ENCODE results near the gene TMIE. TPM values are rescaled to one million over a fixed set of nuclear protein-coding genes. Genes with fewer than 3 reads are reported as not detected.
"Not testable (repeated sequence)": the region's sequence is repeated elsewhere in the genome, so short reads cannot be mapped to it uniquely, and the experiment has no call there.

TMIE gene
- total RNA-seq, 1 donor from 2014 or later, result 0.30 TPM

GRCh38 chr3:46725621-46726314, 24.6 kb downstream of the TMIE start:
- no peak for DNase-seq

GRCh38 chr3:46729038-46729437, 27.8 kb downstream of the TMIE start:
- no peak for DNase-seq

- DNase-seq, result no peak
These were observed 29.6 kb downstream of the TMIE start for GRCh38 chr3:46730819-46731218.

GRCh38 chr3:46731795-46732194, 30.6 kb downstream of the TMIE start:
- no peak for DNase-seq

- DNase-seq, result no peak
These were observed 32.0 kb downstream of the TMIE start for GRCh38 chr3:46733026-46733800.

- DNase-seq, result no peak
These were observed 33.6 kb downstream of the TMIE start for GRCh38 chr3:46734773-46735172.

- no peak for DNase-seq
These were observed 35.0 kb downstream of the TMIE start for GRCh38 chr3:46736006-46736872.

- DNase-seq, result no peak
These were observed 36.1 kb downstream of the TMIE start for GRCh38 chr3:46737329-46737731.

GRCh38 chr3:46739565-46739964, 38.4 kb downstream of the TMIE start:
- not testable (repeated sequence) for DNase-seq

GRCh38 chr3:46742992-46743585, 41.9 kb downstream of the TMIE start:
- no peak for DNase-seq

- DNase-seq, result no peak
These were observed 45.5 kb downstream of the TMIE start for GRCh38 chr3:46746711-46747110.

GRCh38 chr3:46748170-46748569, 47.0 kb downstream of the TMIE start:
- no peak for DNase-seq

- peak; percentile 0 for DNase-seq
These were observed 47.9 kb downstream of the TMIE start for GRCh38 chr3:46749129-46749528.

- DNase-seq, result no peak
These were observed 49.4 kb downstream of the TMIE start for GRCh38 chr3:46750555-46751038.

GRCh38 chr3:46753127-46753526, 51.9 kb downstream of the TMIE start:
- not testable (repeated sequence) for DNase-seq

- DNase-seq, result no peak
These were observed 54.5 kb downstream of the TMIE start for GRCh38 chr3:46755646-46756045.

- no peak for DNase-seq
These were observed 55.5 kb downstream of the TMIE start for GRCh38 chr3:46756642-46757041.

- no peak for DNase-seq
These were observed 58.3 kb downstream of the TMIE start for GRCh38 chr3:46759239-46760167.
